GM21381 (cell line): ENCODE measurements around the gene YJEFN3.

ENCODE experiments used
- ATAC-seq: cut with Tn5 transposase; IDR thresholded peaks from one replicate; pipeline ENCODE4 v1.9.1; 2021; ENCODE audit warnings: mild to moderate bottlenecking, moderate library complexity; ENCODE audit not compliant: unreplicated experiment

The YJEFN3 gene

GRCh38 chr19:19549804-19550464, 21.2 kb downstream of the YJEFN3 start:
- ATAC-seq, result no peak

- no peak for ATAC-seq
These were observed 21.8 kb downstream of the YJEFN3 start for GRCh38 chr19:19550485-19550929.

- ATAC-seq, result no peak
These were observed 22.5 kb downstream of the YJEFN3 start for GRCh38 chr19:19550972-19551852.

- no peak for ATAC-seq
These were observed 23.1 kb downstream of the YJEFN3 start for GRCh38 chr19:19551853-19552192.

GRCh38 chr19:19552798-19553197, 24.1 kb downstream of the YJEFN3 start:
- ATAC-seq, result no peak

GRCh38 chr19:19553670-19554069, 25.0 kb downstream of the YJEFN3 start:
- ATAC-seq, result no peak

- no peak for ATAC-seq
These were observed 25.6 kb downstream of the YJEFN3 start for GRCh38 chr19:19554074-19555023.

GRCh38 chr19:19558055-19558454, 29.3 kb downstream of the YJEFN3 start:
- no peak for ATAC-seq

GRCh38 chr19:19558636-19559035, 29.9 kb downstream of the YJEFN3 start:
- no peak for ATAC-seq

GRCh38 chr19:19559931-19560330, 31.2 kb downstream of the YJEFN3 start:
- no peak for ATAC-seq

- ATAC-seq, result no peak
These were observed 33.4 kb downstream of the YJEFN3 start for GRCh38 chr19:19561946-19562664.

GRCh38 chr19:19562665-19563347, 34.1 kb downstream of the YJEFN3 start:
- ATAC-seq, result no peak

- no peak for ATAC-seq
These were observed 34.7 kb downstream of the YJEFN3 start for GRCh38 chr19:19563348-19563848.

- no peak for ATAC-seq
These were observed 37.6 kb downstream of the YJEFN3 start for GRCh38 chr19:19566306-19566705.

GRCh38 chr19:19567391-19567790, 38.7 kb downstream of the YJEFN3 start:
- no peak for ATAC-seq

GRCh38 chr19:19568802-19569756, 40.4 kb downstream of the YJEFN3 start:
- no peak for ATAC-seq

GRCh38 chr19:19570571-19570970, 41.9 kb downstream of the YJEFN3 start:
- ATAC-seq, result no peak

- no peak for ATAC-seq
These were observed 42.5 kb downstream of the YJEFN3 start for GRCh38 chr19:19571071-19571786.
